HCT116 (cell line): ENCODE measurements around the gene SCP2.

Experiments
- CTCF ChIP-seq, 3 experiments: fragments of 200-600 bp in 1 of 3; sonication (generic) in 1 of 3; IDR thresholded peaks in 2 of 3; conservative IDR thresholded peaks in 1 of 3; 2 replicates each; pipeline ENCODE4 v1.5.1; 2012 to 2017; ENCODE audit warnings: low read depth in 2 of 3, low read length in 2 of 3, antibody characterized with exemption in 1 of 3, borderline replicate concordance in 1 of 3, control low read depth in 1 of 3, mild to moderate bottlenecking in 1 of 3, mixed read lengths in 1 of 3, mixed run types in 1 of 3, moderate library complexity in 1 of 3; ENCODE audit not compliant: insufficient read depth in 1 of 3
- EZH2 ChIP-seq: fragments of 200-600 bp; sonication (generic); IDR thresholded peaks from 2 replicates; pipeline ENCODE4 v1.6.1; 2017; ENCODE audit warnings: antibody characterized with exemption, mixed run types
- JUND ChIP-seq: IDR thresholded peaks from 2 replicates; pipeline ENCODE4 v1.6.1; 2012
- POLR2A ChIP-seq: IDR thresholded peaks from 2 replicates; pipeline ENCODE4 v1.7.0; 2011; ENCODE audit warnings: borderline replicate concordance; ENCODE audit not compliant: insufficient read depth, insufficient read length; ENCODE audit errors: extremely low read depth
- POLR2AphosphoS5 ChIP-seq: IDR thresholded peaks from 2 replicates; pipeline ENCODE4 v1.6.1; 2011; ENCODE audit warnings: mild to moderate bottlenecking, low read depth, low read length, moderate library complexity
- REST ChIP-seq: IDR thresholded peaks from 2 replicates; pipeline ENCODE4 v1.6.1; 2012; ENCODE audit warnings: low read depth
- SRF ChIP-seq: IDR thresholded peaks from 2 replicates; pipeline ENCODE4 v1.6.1; 2012; ENCODE audit warnings: low read depth

GRCh38 chr1:53068314-53069099 lies 141.4 kb downstream of the SCP2 start:
- TF ChIP-seq CTCF (IDR thresholded peaks at IDR 0.05 in 2 of 3, conservative IDR thresholded peaks at IDR 0.05 in 1 of 3; ENCODE audit: borderline replicate concordance in 1 of 3, insufficient read depth in 1 of 3, low read depth in 2 of 3, low read length in 2 of 3) (no peak), EZH2 (no peak), SRF (no peak), POLR2AphosphoS5 (no peak), JUND (no peak), POLR2A (no peak), REST (no peak)
